Activated T-helper 2 cell treated with anti-CD3 and anti-CD28 coated beads, Interferon-gamma antibody, Interleukin-2, Interleukin-4, amounts not matched to agents 10 μg/mL and 5 μg/mL and 100 μg/mL, durations not matched to agents 14 hours and 24 hours and 36 hours (primary cell): Measurements from ENCODE around the gene LIMA1. TPM values are rescaled to one million over a fixed set of nuclear protein-coding genes. Genes with fewer than 3 reads are reported as not detected.
"Not testable (repeated sequence)": the region's sequence is repeated elsewhere in the genome, so short reads cannot be mapped to it uniquely, and the experiment has no call there.

ENCODE experiments used
- DNase-seq: peaks from one replicate; pipeline ENCODE4 v3.0.0; 2021; ENCODE audit warnings: low spot score
- H3K27ac Mint-ChIP-seq: one replicate; pipeline ENCODE4 v1.8.0; 2021; ENCODE audit warnings: mixed read lengths
- H3K27me3 Mint-ChIP-seq: one replicate; pipeline ENCODE4 v1.8.0; 2021; ENCODE audit warnings: low read depth, mixed read lengths
- H3K36me3 Mint-ChIP-seq: one replicate; pipeline ENCODE4 v1.8.0; 2021; ENCODE audit warnings: low read depth, mixed read lengths
- H3K4me1 Mint-ChIP-seq: one replicate; pipeline ENCODE4 v1.8.0; 2021; ENCODE audit warnings: low read depth, mixed read lengths
- H3K4me3 Mint-ChIP-seq: one replicate; pipeline ENCODE4 v1.8.0; 2021; ENCODE audit warnings: low read depth, mild to moderate bottlenecking, moderate library complexity, mixed read lengths
- H3K9me3 Mint-ChIP-seq: one replicate; pipeline ENCODE4 v1.8.0; 2021; ENCODE audit warnings: mixed read lengths
- intact Hi-C: fragments of 100-400 bp; cut with micrococcal nuclease; formaldehyde crosslinking; loops from one replicate; pipeline ENCODE4 v1.15.1; 2023
- total RNA-seq: library from RNA; stranded (reverse); gene quantifications from 2 replicates; pipeline ENCODE4 v1.2.3, GENCODE V29; 2022

LIMA1 gene
- total RNA-seq, 1 donor from 2014 or later = 333 TPM

DNA sequence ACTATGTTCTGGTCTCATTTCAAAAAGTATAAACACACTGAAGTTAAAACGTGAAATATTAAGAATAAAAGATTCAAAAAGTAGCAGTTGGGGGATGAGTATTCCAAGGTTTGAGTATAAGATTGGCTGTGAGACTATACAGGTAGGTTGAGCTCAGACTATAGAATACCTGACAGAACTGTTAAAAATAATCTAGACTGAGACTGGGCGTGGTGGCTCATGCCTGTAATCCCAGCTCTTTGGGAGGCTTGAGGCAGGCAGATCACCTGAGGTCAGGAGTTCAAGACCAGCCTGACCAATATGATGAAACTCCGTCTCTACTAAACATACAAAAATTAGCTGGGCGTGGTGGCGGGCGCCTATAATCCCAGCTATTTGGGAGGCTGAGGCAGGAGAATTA is 64.3 kb downstream of the LIMA1 start:
- Mint-ChIP-seq H3K4me1 (peaks cover 43% of the 10 kb centered on the region), H3K27ac (peak overlapping the region; percentile 26), H3K4me3 (peak overlapping the region; percentile 74), H3K36me3 (peaks cover 56% of the 10 kb centered on the region)
- H3K9me3 Mint-ChIP-seq, DNase-seq, intact Hi-C loops, H3K27me3 Mint-ChIP-seq: not testable (repeated sequence)

GRCh38 chr12:50218386-50218785 is 64.9 kb downstream of the LIMA1 start:
- no peak overlapping the region for H3K27ac Mint-ChIP-seq
- no peaks in the 10 kb centered on the region for H3K9me3 Mint-ChIP-seq
- DNase-seq = no peak
- H3K27me3 Mint-ChIP-seq = no peaks in the 10 kb centered on the region
- H3K4me3 Mint-ChIP-seq = peak overlapping the region; percentile 74
- intact Hi-C loops = no loop called here
- peaks cover 44% of the 10 kb centered on the region for H3K4me1 Mint-ChIP-seq
- H3K36me3 Mint-ChIP-seq = peaks cover 62% of the 10 kb centered on the region

DNA sequence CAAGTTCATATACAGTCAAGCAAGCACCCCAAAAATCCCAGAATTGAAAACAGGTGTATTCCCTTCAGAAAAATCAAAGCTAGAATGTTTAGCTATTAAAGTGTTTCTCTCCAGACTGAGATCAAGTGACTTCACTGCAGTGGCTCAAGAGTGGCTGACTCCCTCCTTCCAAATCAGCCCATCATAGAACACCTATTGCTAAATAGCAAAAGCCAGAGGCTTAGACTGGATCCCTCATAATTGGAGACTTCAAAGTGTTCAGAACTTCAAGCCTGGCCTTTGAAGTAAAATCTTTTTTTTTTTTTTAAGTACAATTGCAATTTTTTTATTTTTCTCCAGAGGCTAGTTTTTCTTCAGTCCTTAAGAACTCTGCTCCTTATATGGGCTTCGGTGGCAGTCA is 66.1 kb downstream of the LIMA1 start:
- intact Hi-C loops = no loop called here
- peaks cover 48% of the 10 kb centered on the region for H3K4me1 Mint-ChIP-seq
- no peaks in the 10 kb centered on the region for H3K9me3 Mint-ChIP-seq
- peaks cover 71% of the 10 kb centered on the region for H3K36me3 Mint-ChIP-seq
- no peak for DNase-seq
- peak overlapping the region; percentile 75 for H3K4me3 Mint-ChIP-seq
- H3K27ac Mint-ChIP-seq = peak overlapping the region; percentile 72
- H3K27me3 Mint-ChIP-seq = no peaks in the 10 kb centered on the region

- Mint-ChIP-seq H3K9me3 (no peaks in the 10 kb centered on the region), H3K4me3 (peak overlapping the region; percentile 76), H3K36me3 (peaks cover 80% of the 10 kb centered on the region), H3K4me1 (peaks cover 61% of the 10 kb centered on the region), H3K27ac (peak overlapping the region; percentile 86), H3K27me3 (no peaks in the 10 kb centered on the region)
- no peak for DNase-seq
- intact Hi-C loops = no loop called here
Measured at GRCh38 chr12:50215033-50215432, 68.3 kb downstream of the LIMA1 start.

- H3K27ac Mint-ChIP-seq = peak overlapping the region; percentile 79
- peaks cover 80% of the 10 kb centered on the region for H3K36me3 Mint-ChIP-seq
- no peaks in the 10 kb centered on the region for H3K9me3 Mint-ChIP-seq
- no peaks in the 10 kb centered on the region for H3K27me3 Mint-ChIP-seq
- no peak for DNase-seq
- H3K4me1 Mint-ChIP-seq = peaks cover 59% of the 10 kb centered on the region
- intact Hi-C loops = no loop called here
- peak overlapping the region; percentile 60 for H3K4me3 Mint-ChIP-seq
Measured at GRCh38 chr12:50214018-50214417, 69.3 kb downstream of the LIMA1 start.

GRCh38 chr12:50213439-50213838 is 69.9 kb downstream of the LIMA1 start:
- peaks cover 59% of the 10 kb centered on the region for H3K4me1 Mint-ChIP-seq
- peak overlapping the region; percentile 79 for H3K27ac Mint-ChIP-seq
- no peaks in the 10 kb centered on the region for H3K27me3 Mint-ChIP-seq
- peaks cover 80% of the 10 kb centered on the region for H3K36me3 Mint-ChIP-seq
- no peak for DNase-seq
- peak overlapping the region; percentile 60 for H3K4me3 Mint-ChIP-seq
- intact Hi-C loops = no loop called here
- no peaks in the 10 kb centered on the region for H3K9me3 Mint-ChIP-seq

DNA sequence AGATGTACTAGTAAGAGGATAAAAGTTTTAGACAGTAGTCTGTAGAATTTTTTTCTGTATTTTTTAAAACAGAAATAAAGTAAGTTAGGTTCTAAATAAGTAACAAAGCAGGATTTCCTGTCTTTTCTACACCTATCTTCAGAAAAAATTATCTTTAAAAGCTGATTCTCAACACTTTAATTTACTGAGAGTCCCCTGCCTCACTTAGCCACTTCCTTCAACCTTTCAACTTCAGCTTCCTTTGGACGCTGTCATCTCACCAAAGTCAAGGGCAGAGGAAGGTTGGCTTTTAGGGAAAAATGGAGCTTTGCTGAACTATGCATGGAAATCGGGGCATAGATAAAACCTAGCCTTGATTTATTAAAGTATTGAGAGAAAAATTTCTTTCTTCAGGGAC is 71.3 kb downstream of the LIMA1 start:
- no peaks in the 10 kb centered on the region for H3K9me3 Mint-ChIP-seq
- peak overlapping the region; percentile 87 for H3K27ac Mint-ChIP-seq
- no peak for DNase-seq
- H3K4me3 Mint-ChIP-seq = peak overlapping the region; percentile 70
- H3K4me1 Mint-ChIP-seq = peaks cover 49% of the 10 kb centered on the region
- intact Hi-C loops = no loop called here
- H3K36me3 Mint-ChIP-seq = peaks cover 76% of the 10 kb centered on the region
- H3K27me3 Mint-ChIP-seq = no peaks in the 10 kb centered on the region

GRCh38 chr12:50211392-50212070 is 71.8 kb downstream of the LIMA1 start:
- H3K27ac Mint-ChIP-seq = peak overlapping the region; percentile 87
- no peaks in the 10 kb centered on the region for H3K27me3 Mint-ChIP-seq
- peak overlapping the region; percentile 70 for H3K4me3 Mint-ChIP-seq
- H3K9me3 Mint-ChIP-seq = no peaks in the 10 kb centered on the region
- H3K36me3 Mint-ChIP-seq = peaks cover 76% of the 10 kb centered on the region
- DNase-seq = no peak
- intact Hi-C loops = no loop called here
- peaks cover 50% of the 10 kb centered on the region for H3K4me1 Mint-ChIP-seq

DNA sequence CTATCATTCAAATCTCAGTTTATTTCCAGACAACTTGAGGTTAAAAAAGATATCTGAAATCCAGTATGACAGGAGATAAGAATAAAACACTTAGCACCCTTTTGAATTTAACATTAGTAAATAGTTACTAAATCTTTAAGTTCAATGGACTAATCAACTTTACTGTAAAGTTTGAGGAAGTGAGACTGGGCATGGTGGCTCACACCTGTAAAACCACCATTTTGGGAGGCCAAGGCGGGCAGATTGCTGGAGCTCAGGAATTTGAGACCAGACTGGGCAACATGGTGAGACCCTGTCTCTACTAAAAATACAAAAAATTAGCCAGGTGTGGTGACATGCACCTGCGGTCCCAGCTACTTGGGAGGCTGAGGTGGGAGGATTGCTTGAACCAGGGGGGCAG is 75.9 kb downstream of the LIMA1 start:
- intact Hi-C loops = no loop called here
- Mint-ChIP-seq H3K27me3 (no peaks in the 10 kb centered on the region), H3K4me3 (no peak overlapping the region), H3K9me3 (no peaks in the 10 kb centered on the region), H3K36me3 (peaks cover 80% of the 10 kb centered on the region), H3K4me1 (peaks cover 31% of the 10 kb centered on the region), H3K27ac (no peak overlapping the region)
- DNase-seq = no peak

- Mint-ChIP-seq H3K4me1 (peaks cover 25% of the 10 kb centered on the region), H3K36me3 (peaks cover 82% of the 10 kb centered on the region), H3K27me3 (no peaks in the 10 kb centered on the region), H3K27ac (no peak overlapping the region), H3K9me3 (no peaks in the 10 kb centered on the region), H3K4me3 (no peak overlapping the region)
- intact Hi-C loops = no loop called here
- DNase-seq = no peak
Measured at GRCh38 chr12:50205648-50206047, 77.7 kb downstream of the LIMA1 start.

DNA sequence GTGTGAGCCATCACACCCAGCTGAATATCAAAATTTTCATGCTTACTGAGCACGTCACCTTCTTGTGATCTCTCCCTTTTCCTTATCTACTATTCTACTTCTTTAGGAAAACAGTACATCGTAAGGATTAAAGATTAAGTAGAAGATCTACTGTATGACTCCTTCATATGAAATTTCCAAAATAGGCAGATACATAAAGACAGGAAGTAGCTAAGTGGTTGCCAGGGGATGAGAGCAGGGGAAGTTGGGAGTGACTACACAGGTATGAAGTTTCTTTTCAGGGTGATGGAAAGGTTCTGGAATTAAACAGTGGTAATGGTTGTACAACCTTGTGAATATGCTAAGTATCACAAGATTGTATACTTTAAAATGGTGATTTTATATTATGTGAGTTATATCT is 79.6 kb downstream of the LIMA1 start:
- intact Hi-C loops = no loop called here
- Mint-ChIP-seq H3K27me3 (no peaks in the 10 kb centered on the region), H3K27ac (no peak overlapping the region), H3K4me3 (no peak overlapping the region), H3K36me3 (peaks cover 84% of the 10 kb centered on the region), H3K9me3 (no peaks in the 10 kb centered on the region), H3K4me1 (peaks cover 21% of the 10 kb centered on the region)
- DNase-seq = no peak

DNA sequence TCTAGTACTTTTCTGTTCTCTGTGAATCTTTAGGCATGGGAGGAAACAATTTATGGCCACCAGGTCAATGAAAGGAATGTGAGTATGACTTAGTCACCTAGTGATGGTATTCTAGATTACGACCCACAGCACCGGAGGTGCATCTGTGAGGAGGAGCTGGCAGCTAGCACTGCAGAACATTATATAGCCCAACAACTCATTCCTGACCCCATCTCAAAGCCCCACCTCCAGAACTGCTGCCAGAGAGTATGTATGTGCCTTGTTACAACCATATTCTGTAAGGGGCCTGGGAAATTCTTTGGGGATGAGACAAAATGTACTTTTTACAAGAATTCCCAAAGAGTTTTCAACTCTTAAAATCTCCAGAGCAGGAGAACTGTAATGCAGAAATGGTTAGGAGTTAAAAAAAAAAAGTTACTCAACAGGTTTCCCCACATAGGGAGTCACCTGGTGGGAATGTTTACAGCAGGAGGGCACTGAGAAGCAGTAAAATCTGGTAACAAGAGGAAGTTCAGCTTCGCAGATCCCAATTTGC is 81.3 kb downstream of the LIMA1 start:
- intact Hi-C loops = no loop called here
- no peak overlapping the region for H3K4me3 Mint-ChIP-seq
- no peak overlapping the region for H3K27ac Mint-ChIP-seq
- peaks cover 89% of the 10 kb centered on the region for H3K36me3 Mint-ChIP-seq
- peaks cover 24% of the 10 kb centered on the region for H3K4me1 Mint-ChIP-seq
- no peaks in the 10 kb centered on the region for H3K27me3 Mint-ChIP-seq
- H3K9me3 Mint-ChIP-seq = no peaks in the 10 kb centered on the region
- DNase-seq = no peak

- intact Hi-C loops = no loop called here
- no peak for DNase-seq
- Mint-ChIP-seq H3K9me3 (no peaks in the 10 kb centered on the region), H3K27ac (peak overlapping the region; percentile 3), H3K4me3 (no peak overlapping the region), H3K27me3 (no peaks in the 10 kb centered on the region), H3K36me3 (peaks cover 94% of the 10 kb centered on the region), H3K4me1 (peaks cover 27% of the 10 kb centered on the region)
Measured at GRCh38 chr12:50200552-50201273, 82.6 kb downstream of the LIMA1 start.
